ENCODE data around the gene FARP1.

Gene FARP1

DNA sequence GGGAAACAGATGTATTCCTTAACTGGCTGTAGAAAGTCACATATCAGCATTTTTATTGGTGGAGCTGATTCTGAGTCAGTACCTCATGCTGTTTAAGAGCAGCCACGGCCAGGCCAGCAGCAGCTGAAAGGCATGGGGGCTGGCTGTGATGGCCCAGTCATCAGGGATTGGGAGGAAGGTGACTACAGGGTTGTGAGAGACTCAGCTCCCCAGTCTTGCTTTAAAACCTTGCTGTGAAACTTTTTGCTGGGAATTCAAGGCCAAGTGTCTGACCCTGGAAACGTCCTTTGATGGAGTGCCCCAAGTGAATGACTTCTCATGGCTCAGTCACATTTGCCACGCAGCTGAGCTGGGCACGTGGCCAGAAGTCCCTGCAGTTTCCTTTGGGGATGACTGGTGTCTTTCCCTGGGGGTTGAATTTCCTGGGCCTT lies 73.3 kb downstream of the FARP1 start:
- peak; percentile 62 for DNase-seq (ENCODE audit: low read depth)
- TF ChIP-seq, protein P1, sequence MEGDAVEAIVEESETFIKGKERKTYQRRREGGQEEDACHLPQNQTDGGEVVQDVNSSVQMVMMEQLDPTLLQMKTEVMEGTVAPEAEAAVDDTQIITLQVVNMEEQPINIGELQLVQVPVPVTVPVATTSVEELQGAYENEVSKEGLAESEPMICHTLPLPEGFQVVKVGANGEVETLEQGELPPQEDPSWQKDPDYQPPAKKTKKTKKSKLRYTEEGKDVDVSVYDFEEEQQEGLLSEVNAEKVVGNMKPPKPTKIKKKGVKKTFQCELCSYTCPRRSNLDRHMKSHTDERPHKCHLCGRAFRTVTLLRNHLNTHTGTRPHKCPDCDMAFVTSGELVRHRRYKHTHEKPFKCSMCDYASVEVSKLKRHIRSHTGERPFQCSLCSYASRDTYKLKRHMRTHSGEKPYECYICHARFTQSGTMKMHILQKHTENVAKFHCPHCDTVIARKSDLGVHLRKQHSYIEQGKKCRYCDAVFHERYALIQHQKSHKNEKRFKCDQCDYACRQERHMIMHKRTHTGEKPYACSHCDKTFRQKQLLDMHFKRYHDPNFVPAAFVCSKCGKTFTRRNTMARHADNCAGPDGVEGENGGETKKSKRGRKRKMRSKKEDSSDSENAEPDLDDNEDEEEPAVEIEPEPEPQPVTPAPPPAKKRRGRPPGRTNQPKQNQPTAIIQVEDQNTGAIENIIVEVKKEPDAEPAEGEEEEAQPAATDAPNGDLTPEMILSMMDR (conservative IDR thresholded peaks at IDR 0.05; ENCODE audit: low read depth, low read length) = no peak
- H3K4me3 ChIP-seq (ENCODE audit: low read length) = no peak overlapping the region

DNA sequence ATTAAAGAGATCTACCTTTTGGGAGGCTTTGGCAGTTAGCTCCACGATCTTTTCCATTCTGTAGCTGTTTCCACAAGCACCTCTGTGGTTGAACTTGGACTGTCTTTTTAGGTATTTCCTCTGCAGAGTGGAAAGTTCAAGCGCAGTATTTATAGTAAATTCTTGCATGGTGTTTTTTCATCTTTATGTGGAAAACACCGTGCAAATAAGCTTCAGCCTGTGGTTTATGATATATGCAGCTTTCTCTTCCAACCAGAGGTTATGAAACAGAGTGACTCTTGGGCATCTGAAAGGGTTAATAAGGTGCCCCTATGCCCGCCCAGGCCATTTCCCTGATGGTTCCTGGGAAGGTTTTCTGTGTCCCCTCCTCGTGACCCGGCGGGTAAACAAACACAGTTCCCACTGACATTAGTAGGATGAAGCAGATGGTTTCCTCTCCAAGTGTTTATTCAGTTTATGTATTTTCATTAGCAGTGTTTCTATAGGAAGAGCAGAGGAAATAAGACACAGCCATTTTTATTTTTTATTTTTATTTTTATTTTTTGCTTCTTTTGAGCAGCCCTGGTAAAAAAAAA lies 73.9 kb downstream of the FARP1 start:
- TF ChIP-seq, protein P1 (conservative IDR thresholded peaks at IDR 0.05; ENCODE audit: low read depth, low read length) = no peak
- DNase-seq (ENCODE audit: low read depth) = no peak
- H3K4me3 ChIP-seq (ENCODE audit: low read length) = no peak overlapping the region

DNA sequence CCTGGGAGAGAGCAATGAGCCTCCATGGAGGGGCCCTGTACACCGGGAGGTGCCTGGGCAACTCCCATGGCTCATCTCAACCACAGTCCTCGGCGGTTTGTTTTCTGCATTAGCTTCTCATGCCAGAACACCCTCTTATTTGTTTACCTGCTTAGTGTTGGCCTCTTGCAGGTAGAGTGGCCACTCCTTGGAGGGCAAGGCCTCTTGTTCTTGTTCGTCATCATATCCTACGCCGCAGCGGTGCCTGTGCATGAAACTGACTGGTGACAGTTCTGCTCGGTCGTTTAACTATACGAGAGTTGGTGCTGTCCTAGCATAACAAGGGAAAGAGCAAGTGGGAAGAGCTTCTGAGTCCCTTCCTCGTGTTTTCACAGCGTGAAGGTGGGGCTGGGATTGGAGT lies 74.7 kb downstream of the FARP1 start:
- H3K4me3 ChIP-seq (ENCODE audit: low read length) = no peak overlapping the region
- TF ChIP-seq, protein P1 (conservative IDR thresholded peaks at IDR 0.05; ENCODE audit: low read depth, low read length) = no peak
- no peak for DNase-seq (ENCODE audit: low read depth)

DNA sequence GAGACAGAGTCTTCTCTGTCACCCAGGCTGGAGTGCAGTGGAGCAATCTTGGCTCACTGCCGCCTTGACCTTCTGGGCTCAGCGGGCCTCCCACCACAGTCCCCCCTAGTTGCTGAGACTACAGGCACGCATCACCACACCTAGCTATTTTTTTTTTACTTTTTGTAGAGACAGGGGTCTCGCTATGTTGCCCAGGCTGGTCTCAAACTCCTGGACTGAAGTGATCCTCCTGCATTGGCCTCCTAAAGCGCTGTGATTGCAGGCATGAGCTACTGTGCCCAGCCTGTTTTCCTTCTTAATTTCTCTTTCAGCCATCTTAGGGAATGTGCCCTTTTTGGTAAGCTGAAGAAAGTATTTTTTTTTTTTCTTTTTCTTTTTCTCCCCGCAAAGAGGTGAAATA lies 76.8 kb downstream of the FARP1 start:
- no peak for DNase-seq (ENCODE audit: low read depth)
- no peak overlapping the region for H3K4me3 ChIP-seq (ENCODE audit: low read length)
- TF ChIP-seq, protein P1 (conservative IDR thresholded peaks at IDR 0.05; ENCODE audit: low read depth, low read length) = no peak

DNA sequence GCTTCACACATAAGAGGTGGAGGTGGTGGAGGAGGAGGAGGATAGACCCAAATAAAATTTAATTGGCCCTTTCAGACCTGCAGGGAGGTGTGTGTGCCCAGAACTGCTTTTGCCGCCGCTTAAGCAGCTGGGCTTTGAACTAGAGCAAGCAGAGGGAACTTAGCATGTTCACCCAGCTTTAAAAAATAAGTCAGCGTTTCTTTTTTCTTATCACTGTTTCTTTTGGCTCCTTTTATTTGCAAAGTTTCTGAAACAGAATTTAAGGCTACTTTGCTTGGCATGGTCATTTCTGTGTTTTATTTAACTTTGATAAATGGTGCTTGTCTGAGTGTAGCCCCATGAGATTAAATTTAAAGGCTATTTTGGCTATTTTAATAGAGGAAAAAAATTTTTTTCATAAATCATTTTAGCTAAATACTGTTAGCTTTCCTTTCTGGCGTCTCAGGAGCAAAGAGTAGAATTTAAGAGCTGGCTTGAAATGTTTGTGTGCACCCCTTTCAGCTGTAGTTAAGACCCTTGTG lies 77.4 kb downstream of the FARP1 start:
- H3K4me3 ChIP-seq (ENCODE audit: low read length) = no peak overlapping the region
- TF ChIP-seq, protein P1 (conservative IDR thresholded peaks at IDR 0.05; ENCODE audit: low read depth, low read length) = no peak
- DNase-seq (ENCODE audit: low read depth) = no peak

DNA sequence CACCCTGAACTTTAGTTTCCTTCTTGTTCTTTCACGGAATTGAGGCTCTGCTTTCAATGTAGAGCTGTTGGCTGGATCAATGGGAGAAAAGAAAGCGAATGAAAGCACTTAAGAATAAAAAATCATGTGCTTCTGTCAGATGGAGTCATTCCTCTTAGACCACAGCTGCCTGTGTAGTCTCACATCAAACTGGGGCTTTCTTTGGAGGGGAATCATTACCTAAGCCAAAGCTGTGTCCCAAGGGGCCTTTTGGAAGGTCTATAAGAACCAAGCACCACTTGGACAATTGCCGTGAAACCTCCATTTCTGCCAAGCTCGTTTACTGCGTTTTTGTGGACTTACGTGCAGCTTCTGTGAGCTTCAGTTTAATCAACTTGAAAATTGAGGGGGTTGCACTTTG lies 78.3 kb downstream of the FARP1 start:
- DNase-seq (ENCODE audit: low read depth) = no peak
- TF ChIP-seq, protein P1 (conservative IDR thresholded peaks at IDR 0.05; ENCODE audit: low read depth, low read length) = no peak
- H3K4me3 ChIP-seq (ENCODE audit: low read length) = no peak overlapping the region

DNA sequence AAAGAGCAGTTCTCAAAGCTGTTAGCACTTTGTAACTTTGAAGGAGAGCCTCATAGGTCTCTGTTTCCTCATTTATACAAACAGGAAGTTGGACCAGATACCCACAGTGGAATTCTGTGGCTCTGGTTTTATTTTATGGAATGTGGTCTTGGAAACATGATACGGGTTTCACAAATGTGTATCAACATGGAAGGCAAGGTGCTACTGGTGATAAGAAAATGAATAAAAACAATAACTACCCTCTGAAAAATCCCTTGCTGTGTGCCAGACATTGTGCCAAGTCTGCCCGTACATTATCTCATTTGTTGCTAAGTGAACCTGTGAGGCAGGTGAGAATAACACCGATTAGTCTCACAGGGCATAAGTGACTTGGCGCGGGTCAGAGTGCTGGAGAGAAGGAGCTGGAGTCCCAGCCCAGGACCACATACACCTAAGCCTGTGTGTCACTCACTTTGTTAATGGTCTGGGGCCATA lies 79.2 kb downstream of the FARP1 start:
- TF ChIP-seq, protein P1 (conservative IDR thresholded peaks at IDR 0.05; ENCODE audit: low read depth, low read length) = no peak
- DNase-seq (ENCODE audit: low read depth) = no peak
- H3K4me3 ChIP-seq (ENCODE audit: low read length) = no peak overlapping the region

Measured in retinal pigment epithelial cell (primary cell).